SK-N-MC (cell line): ENCODE results near the gene PGPEP1.

ENCODE experiments used
- DNase-seq: peaks from one replicate; pipeline ENCODE4 v3.0.0-alpha.2; 2011; ENCODE audit warnings: low read depth, low spot score
- H3K27ac ChIP-seq: fragments of 200-600 bp; sonication (generic); 2 replicates; pipeline ENCODE4 v1.5.1; 2016; ENCODE audit warnings: mixed run types
- H3K36me3 ChIP-seq: fragments of 200-600 bp; sonication (generic); 2 replicates; pipeline ENCODE4 v1.6.1; 2017; ENCODE audit warnings: antibody characterized with exemption, low read length, mixed read lengths; ENCODE audit not compliant: insufficient read depth
- H3K4me3 ChIP-seq: fragments of 200-600 bp; sonication (generic); 2 replicates; pipeline ENCODE4 v1.5.1; 2016
- H3K9ac ChIP-seq: fragments of 200-600 bp; sonication (generic); 2 replicates; pipeline ENCODE4 v1.8.0; 2017; ENCODE audit warnings: mixed run types, mixed read lengths; ENCODE audit not compliant: insufficient read length
- H3K9me3 ChIP-seq: fragments of 200-600 bp; sonication (generic); 2 replicates; pipeline ENCODE4 v1.6.1; 2017; ENCODE audit warnings: low read depth, mild to moderate bottlenecking, antibody characterized with exemption, low read length, moderate library complexity, mixed read lengths
- EZH2 ChIP-seq: fragments of 200-600 bp; sonication (generic); IDR thresholded peaks from one replicate; pipeline ENCODE4 v1.6.1; 2017; ENCODE audit warnings: antibody characterized with exemption
- FOXP2 ChIP-seq: optimal IDR thresholded peaks from 2 replicates; pipeline ENCODE3; 2011; ENCODE audit warnings: mild to moderate bottlenecking, moderate library complexity; ENCODE audit not compliant: insufficient read depth; ENCODE audit errors: extremely low read length, control extremely low read depth
- POLR2AphosphoS5 ChIP-seq: IDR thresholded peaks from 2 replicates; pipeline ENCODE4 v1.6.1; 2012; ENCODE audit warnings: mild to moderate bottlenecking, low read depth, low read length, borderline replicate concordance

PGPEP1 gene

GRCh38 chr19:18388100-18388959 lies 47.9 kb downstream of the PGPEP1 start:
- no peaks in the 10 kb centered on the region for H3K9me3 ChIP-seq
- H3K36me3 ChIP-seq: no peaks in the 10 kb centered on the region
- DNase-seq: no peak
- no peak overlapping the region for H3K9ac ChIP-seq
- no peak overlapping the region for H3K27ac ChIP-seq
- H3K4me3 ChIP-seq: peak overlapping the region; percentile 82
- no peak for TF ChIP-seq EZH2
- TF ChIP-seq FOXP2: no peak
- TF ChIP-seq POLR2AphosphoS5: no peak

- DNase-seq: no peak
- H3K9ac ChIP-seq: no peak overlapping the region
- H3K27ac ChIP-seq: no peak overlapping the region
- no peaks in the 10 kb centered on the region for H3K36me3 ChIP-seq
- no peak for TF ChIP-seq FOXP2
- no peak for TF ChIP-seq POLR2AphosphoS5
- no peak for TF ChIP-seq EZH2
- H3K4me3 ChIP-seq: peak overlapping the region; percentile 82
- H3K9me3 ChIP-seq: no peaks in the 10 kb centered on the region
Observed at GRCh38 chr19:18388960-18389725, 48.7 kb downstream of the PGPEP1 start.

- Histone ChIP-seq H3K9me3 (no peaks in the 10 kb centered on the region), H3K9ac (no peak overlapping the region), H3K36me3 (no peaks in the 10 kb centered on the region), H3K27ac (no peak overlapping the region), H3K4me3 (no peak overlapping the region)
- TF ChIP-seq EZH2: no peak
- DNase-seq: no peak
Observed at GRCh38 chr19:18389726-18390064, 49.3 kb downstream of the PGPEP1 start.

- H3K9me3 ChIP-seq: no peaks in the 10 kb centered on the region
- no peak overlapping the region for H3K4me3 ChIP-seq
- no peaks in the 10 kb centered on the region for H3K36me3 ChIP-seq
- TF ChIP-seq EZH2: no peak
- no peak for TF ChIP-seq POLR2AphosphoS5
- no peak for TF ChIP-seq FOXP2
- no peak for DNase-seq
- H3K9ac ChIP-seq: no peak overlapping the region
- no peak overlapping the region for H3K27ac ChIP-seq
Observed at GRCh38 chr19:18390065-18390907, 49.9 kb downstream of the PGPEP1 start.

DNA sequence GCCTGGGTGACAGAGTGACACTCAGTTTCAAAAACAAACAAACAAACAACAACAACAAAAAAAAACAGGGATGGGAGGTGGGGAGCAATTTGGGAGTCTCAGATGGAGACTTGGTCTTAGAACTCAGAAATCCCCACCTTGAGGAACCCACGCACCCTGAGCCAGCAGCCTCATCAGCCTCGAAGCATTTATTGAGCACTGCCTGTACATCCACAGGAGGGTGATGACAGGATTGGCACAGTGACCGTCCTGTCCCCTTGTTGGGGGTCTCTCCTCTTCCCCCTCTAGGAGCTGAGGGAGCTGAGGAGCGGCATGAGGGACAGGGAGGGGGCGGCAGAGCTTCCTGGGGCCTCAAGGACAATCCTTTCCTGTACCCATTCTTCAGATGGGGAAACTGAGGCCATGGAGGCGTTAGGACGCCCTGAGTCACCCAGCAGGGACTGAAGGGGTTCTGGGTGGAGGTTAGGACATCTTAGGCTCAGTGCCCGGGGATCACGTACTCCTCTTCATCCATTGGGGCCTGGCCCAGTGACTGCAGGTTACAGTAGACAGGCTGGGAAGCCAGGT lies 51.2 kb downstream of the PGPEP1 start:
- TF ChIP-seq EZH2 (no peak), FOXP2 (no peak), POLR2AphosphoS5 (no peak)
- H3K9ac ChIP-seq: no peak overlapping the region
- H3K27ac ChIP-seq: no peak overlapping the region
- H3K36me3 ChIP-seq: no peaks in the 10 kb centered on the region
- no peaks in the 10 kb centered on the region for H3K9me3 ChIP-seq
- no peak overlapping the region for H3K4me3 ChIP-seq
- no peak for DNase-seq

DNA sequence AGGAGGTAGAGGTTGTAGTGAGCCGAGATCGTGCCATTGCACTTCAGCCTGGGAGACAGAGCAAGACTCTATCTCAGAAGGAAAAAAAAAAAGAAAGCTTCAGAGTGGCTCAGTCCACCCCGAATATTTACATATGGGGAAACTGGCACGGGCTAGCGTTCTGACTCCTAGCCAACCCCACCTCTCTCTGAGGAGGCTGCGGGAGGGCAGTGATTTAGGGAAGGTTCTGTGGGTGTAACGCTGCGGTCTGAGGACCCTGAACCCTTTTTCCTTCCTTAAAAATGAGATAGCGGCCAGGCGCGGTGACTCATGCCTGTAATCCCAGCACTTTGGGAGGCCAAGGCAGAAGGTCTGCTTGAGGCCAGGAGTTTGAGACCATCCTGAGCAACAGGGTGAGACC lies 52.0 kb downstream of the PGPEP1 start:
- Histone ChIP-seq H3K27ac (no peak overlapping the region), H3K9ac (no peak overlapping the region)
- no peak for DNase-seq

DNA sequence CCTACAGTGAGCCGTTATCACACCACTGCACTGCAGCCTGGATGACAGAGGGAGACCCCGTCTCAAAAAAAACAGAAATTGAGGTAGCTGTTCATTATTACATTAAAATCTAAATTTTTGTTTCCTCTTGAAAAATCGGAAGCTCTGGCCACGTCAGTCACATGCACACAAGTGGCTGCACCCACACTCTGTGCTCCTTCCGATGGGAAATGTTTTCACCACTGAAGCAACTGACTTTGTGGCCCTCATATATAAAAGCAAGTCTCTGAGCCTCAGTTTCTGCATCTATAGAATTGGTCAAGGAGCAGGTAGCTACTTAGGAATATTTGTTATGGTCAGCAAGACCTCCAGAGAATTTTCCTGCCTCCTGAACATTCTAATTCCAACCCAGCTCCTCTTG lies 52.5 kb downstream of the PGPEP1 start:
- H3K36me3 ChIP-seq: no peaks in the 10 kb centered on the region
- no peak overlapping the region for H3K4me3 ChIP-seq
- no peak for TF ChIP-seq EZH2
- TF ChIP-seq POLR2AphosphoS5: no peak
- no peak for TF ChIP-seq FOXP2
- H3K9ac ChIP-seq: no peak overlapping the region
- H3K9me3 ChIP-seq: no peaks in the 10 kb centered on the region
- DNase-seq: no peak
- no peak overlapping the region for H3K27ac ChIP-seq

More for the DNA sequence above, 52.0 kb downstream of the PGPEP1 start:
- H3K9me3 ChIP-seq: no peaks in the 10 kb centered on the region
- no peak overlapping the region for H3K4me3 ChIP-seq
- H3K36me3 ChIP-seq: no peaks in the 10 kb centered on the region
- TF ChIP-seq FOXP2 (no peak), EZH2 (no peak), POLR2AphosphoS5 (no peak)

- no peak overlapping the region for H3K9ac ChIP-seq
Observed at GRCh38 chr19:18393836-18394235, 53.4 kb downstream of the PGPEP1 start.

More at GRCh38 chr19:18393836-18394235, 53.4 kb downstream of the PGPEP1 start:
- TF ChIP-seq FOXP2 (no peak), POLR2AphosphoS5 (no peak), EZH2 (no peak)
- Histone ChIP-seq H3K9me3 (no peaks in the 10 kb centered on the region), H3K27ac (no peak overlapping the region), H3K4me3 (no peak overlapping the region), H3K36me3 (no peaks in the 10 kb centered on the region)
- DNase-seq: no peak
